HG03432 (cell line): ENCODE data around the gene SKP1.
"Not testable (repeated sequence)": the region's sequence is repeated elsewhere in the genome, so short reads cannot be mapped to it uniquely, and the experiment has no call there.

Source experiments
- ATAC-seq: cut with Tn5 transposase; IDR thresholded peaks from one replicate; pipeline ENCODE4 v1.9.1; 2021; ENCODE audit warnings: mild to moderate bottlenecking, moderate library complexity; ENCODE audit not compliant: unreplicated experiment

Gene SKP1

GRCh38 chr5:134178096-134178419 is 1.3 kb upstream of the SKP1 start:
- ATAC-seq = no peak

GRCh38 chr5:134177369-134178095 is 782 bp upstream of the SKP1 start:
- no peak for ATAC-seq

DNA sequence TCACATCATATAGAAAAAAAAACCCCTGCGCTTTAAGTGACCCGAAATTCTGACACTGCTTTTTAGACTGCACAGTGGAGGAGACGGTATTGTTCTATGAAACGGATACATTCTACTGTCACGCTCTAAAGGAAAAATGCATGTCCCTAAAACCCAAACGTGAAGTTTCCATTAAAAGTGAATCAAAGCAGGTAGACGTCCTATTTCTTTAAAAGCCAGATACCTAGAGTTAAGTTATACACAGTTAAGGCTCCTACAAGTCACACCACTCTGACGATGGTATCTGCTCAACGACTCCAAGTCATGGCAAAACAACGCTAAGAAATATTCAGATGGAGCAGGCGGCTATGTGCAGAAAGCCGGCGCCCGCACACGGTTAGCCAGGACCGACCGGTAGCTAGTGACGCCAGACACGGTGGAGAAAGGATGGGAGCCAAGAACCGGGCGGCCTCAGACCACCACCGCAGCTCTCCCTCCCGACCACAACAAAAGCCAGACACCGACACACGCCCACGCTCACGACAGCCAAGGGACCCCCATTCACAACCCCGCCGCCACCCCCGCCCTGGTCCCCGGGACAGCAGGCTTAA is 734 bp downstream of the SKP1 start:
- ATAC-seq = peak; percentile 26

- ATAC-seq = no peak
Measured at GRCh38 chr5:134174841-134175839, 1.6 kb downstream of the SKP1 start.

- no peak for ATAC-seq
Measured at GRCh38 chr5:134171972-134172371, 4.8 kb downstream of the SKP1 start.

- ATAC-seq = no peak
Measured at GRCh38 chr5:134162592-134162991, 14.2 kb downstream of the SKP1 start.

DNA sequence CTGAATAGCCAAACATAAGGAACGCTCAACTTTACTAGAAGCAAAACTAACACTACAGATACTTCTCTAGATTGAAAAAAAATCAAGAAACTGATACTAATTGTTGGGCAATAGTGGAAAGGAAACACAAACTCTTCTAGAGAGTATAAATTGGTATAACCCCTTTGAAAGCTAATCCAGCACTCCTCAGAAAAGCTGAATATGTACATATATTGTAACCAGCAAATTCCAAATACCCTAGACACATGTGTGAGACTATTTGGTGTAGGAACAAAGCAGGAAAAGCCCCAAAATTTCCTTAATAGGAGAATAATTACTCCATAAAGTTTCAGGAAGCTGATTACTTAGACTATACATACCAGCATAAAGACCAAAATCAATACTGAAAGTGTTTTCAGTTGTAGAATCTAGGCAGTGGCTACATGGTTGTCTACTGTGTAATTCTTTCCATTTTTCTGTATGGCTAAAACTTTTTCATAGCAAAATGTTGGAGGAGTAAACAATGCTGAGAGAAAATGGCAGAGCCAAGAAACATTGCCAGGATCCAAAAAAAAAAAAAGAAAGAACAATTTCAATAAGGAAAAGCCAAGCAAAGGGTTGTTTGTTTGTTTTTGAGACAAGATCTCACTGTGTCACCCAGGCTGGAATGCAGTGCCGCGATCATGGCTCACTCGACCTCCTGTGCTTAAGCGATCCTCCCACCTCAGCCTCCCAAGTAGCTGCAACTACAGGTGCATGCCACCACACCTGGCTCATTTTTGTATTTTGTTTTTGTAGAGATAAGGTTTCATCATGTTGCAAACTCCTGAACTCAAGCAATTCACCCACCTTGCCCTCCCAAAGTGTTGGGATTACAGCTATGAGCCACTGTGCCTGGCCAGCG is 15.0 kb downstream of the SKP1 start:
- no peak for ATAC-seq

- ATAC-seq = no peak
Measured at GRCh38 chr5:134153657-134154056, 23.1 kb downstream of the SKP1 start.

GRCh38 chr5:134153241-134153640 is 23.5 kb downstream of the SKP1 start:
- no peak for ATAC-seq

DNA sequence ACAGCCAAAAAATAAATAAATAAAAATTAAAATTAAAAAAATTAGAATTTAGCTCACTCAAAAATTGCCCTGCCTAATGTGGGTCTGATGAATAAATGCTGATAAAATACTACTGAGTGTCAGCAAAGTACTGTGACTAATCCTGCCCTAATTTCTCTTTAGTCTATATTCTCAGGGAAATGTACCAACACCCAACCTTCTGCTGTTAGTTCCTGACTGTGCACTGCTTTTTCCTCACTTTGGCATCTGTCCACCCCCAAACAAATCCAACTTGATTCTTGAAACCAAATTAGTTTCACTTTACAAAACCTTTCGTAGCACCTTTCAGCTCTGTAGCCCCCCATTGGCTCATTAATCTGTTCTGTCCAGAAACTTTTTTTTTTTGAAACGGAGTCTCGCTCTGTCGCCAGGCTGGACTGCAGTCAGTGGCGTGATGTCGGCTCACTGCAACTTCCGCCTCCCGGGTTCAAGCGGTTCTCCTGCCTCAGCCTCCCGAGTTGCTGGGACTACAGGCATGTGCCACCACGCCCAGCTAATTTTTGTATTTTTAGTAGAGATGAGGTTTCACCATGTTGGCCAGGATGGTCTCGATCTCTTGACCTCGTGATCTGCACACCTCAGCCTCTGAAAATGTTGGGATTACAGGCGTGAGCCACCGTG is 24.4 kb downstream of the SKP1 start:
- not testable (repeated sequence) for ATAC-seq

GRCh38 chr5:134151723-134152122 is 25.0 kb downstream of the SKP1 start:
- ATAC-seq = no peak

DNA sequence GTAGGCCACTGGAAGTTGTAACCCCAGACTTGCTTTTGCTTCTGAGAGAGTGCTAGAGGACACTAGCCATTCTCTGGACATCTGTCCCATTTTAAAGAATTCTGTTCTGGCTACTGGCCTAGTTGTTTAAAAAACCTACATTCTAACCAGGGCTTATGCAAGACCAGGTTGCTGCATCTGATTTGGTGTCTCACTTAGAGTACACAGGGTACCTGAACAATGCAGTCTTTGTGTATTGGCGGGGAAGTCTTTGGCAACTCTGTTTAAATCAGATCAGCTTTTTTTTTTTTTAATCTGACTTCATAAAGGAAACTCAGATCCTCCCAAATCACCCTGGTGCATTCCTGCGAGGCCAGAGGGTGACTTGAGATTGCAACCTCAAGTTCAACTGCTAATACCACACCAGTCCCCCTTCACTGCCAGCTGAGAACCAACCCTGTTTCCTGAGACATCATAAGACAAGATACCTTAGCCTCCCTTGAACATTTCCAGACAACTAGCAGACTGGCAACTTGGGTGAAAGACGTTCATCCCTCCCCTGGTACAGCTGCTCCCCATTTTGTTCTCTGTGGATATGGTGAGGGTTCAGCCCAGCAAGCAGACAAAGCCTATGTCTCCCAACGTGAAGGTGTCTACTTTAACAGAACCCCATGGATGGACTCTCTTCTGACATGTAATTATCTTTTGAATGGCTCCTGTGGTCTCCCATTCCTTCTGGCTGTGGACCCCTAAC is 27.0 kb downstream of the SKP1 start:
- no peak for ATAC-seq

GRCh38 chr5:134148986-134149539 is 27.7 kb downstream of the SKP1 start:
- no peak for ATAC-seq

- ATAC-seq = no peak
Measured at GRCh38 chr5:134148316-134148715, 28.4 kb downstream of the SKP1 start.

- no peak for ATAC-seq
Measured at GRCh38 chr5:134146651-134147518, 29.9 kb downstream of the SKP1 start.

DNA sequence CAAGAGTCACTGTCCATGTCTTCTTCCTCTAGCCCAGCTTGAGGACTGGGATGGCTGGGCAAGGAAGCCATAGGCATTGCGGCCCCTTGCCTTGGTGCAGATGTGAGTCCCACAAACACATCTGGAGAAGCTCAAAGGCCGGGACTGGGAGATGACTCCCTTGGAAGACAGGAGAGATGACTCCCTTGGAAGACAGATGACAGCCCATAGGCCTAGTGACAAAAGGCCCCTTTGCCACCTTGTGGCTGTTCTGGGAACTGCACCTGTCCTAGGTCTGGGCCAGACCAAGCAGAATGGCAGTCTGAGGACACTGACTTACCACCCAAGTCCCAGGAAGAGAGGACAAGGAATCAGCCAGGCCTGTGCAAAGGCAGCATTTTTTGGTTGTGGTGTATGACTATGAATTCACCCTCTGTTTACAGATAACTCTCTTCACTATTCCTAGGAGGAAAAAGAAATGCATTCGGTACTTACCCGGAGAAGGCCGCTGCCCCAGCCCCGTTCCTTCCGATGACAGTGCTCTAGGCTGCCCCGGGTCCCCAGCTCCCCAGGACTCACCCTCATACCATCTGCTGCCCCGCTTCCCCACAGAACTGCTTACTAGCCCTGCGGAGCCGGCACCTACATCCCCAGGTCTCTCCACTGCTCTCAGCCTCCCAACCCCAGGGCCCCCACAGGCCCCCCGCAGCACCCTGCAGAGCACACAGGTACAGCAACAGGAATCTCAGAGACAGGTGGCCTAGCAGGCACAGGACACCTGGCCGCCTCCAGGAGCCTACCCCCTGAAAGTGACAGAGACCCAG is 30.8 kb downstream of the SKP1 start:
- peak; percentile 60 for ATAC-seq

DNA sequence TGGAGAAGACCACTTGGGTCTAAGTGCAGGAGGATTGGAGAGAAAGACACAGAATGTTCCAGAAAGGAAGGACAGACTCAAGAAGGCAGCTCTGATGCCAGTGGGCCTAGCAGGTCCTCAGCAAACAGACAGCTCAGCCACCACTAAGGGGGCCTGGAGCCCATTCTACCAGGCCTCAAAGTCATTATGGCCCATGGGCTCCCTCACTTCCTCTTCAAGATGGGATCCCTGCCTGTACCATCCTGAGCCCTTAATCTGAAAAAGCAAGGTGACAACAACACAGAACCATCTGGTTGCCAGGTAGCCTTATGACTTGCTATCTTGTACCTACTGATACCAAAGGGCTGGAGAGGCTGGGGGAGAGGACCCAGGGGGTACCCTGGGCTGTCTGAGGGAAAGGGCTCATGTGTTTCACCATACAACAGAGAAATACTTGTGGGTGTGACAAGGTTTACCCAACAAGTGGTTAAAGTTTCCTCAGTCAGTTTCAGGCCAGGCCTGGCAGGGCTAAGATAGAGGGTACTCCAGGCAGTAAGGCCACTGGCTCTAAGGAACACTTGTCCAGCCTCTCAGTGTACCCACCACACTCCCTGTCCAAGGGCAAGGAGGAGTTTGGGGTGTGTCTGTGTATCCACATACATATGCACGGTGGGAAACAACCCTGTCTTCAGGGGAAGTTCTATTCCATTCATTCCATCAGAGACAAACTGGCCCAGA is 31.6 kb downstream of the SKP1 start:
- ATAC-seq = no peak
